HEK293 (cell line): ENCODE measurements around the gene VANGL2.

ENCODE experiments used
- CTCF ChIA-PET: fragments of 350-600 bp; formaldehyde crosslinking; extraction: SDS; loops from one replicate; lab custom pipeline; 2021; ENCODE audit warnings: antibody characterized with exemption; lab: Yijun Ruan, JAX
- POLR2A ChIA-PET: fragments of 300-600 bp; formaldehyde crosslinking; extraction: SDS; loops from one replicate; lab custom pipeline; 2020; ENCODE audit warnings: antibody characterized with exemption, inconsistent platforms; lab: Yijun Ruan, JAX
- H3K27ac ChIP-seq: fragments of 200-500 bp; sonication (Bioruptor generic); 2 replicates; pipeline ENCODE4 v1.5.1; 2014; ENCODE audit warnings: low read depth, low read length, control low read depth, inconsistent platforms; ENCODE audit errors: extremely low read depth
- H3K36me3 ChIP-seq, 2 experiments: fragments of 200-500 bp in 1 of 2; sonication (Bioruptor generic) in 1 of 2; 1 replicate in 1 of 2; 2 replicates in 1 of 2; pipeline ENCODE4 v1.5.1; 2014 to 2017; ENCODE audit warnings: inconsistent platforms in 2 of 2, low read length in 2 of 2; ENCODE audit not compliant: control insufficient read depth in 2 of 2, insufficient read depth in 1 of 2
- H3K4me1 ChIP-seq: fragments of 200-500 bp; sonication (Bioruptor generic); 2 replicates; pipeline ENCODE4 v1.5.1; 2014; ENCODE audit warnings: mild to moderate bottlenecking, low read length, inconsistent platforms; ENCODE audit not compliant: control insufficient read depth, insufficient read depth
- H3K4me3 ChIP-seq: 2 replicates; pipeline ENCODE4 v1.5.1; 2011; ENCODE audit warnings: low read depth, mild to moderate bottlenecking, control low read depth, low read length, moderate library complexity
- H3K9me3 ChIP-seq: fragments of 200-500 bp; sonication (Bioruptor generic); 2 replicates; pipeline ENCODE4 v1.5.1; 2014; ENCODE audit warnings: low read depth, low read length, inconsistent platforms; ENCODE audit not compliant: control insufficient read depth, insufficient read depth
- HOXA7 ChIP-seq: sonication (generic); formaldehyde crosslinking; IDR thresholded peaks from 2 replicates; pipeline ENCODE4 v1.8.1; 2022; ENCODE audit warnings: missing genetic modification reagents, borderline replicate concordance
- KLF16 ChIP-seq: fragments of 450-650 bp; formaldehyde crosslinking; IDR thresholded peaks from 2 replicates; pipeline ENCODE4 v1.5.1; 2017; ENCODE audit warnings: missing biosample characterization, missing genetic modification characterization
- MEIS1 ChIP-seq: sonication (generic); formaldehyde crosslinking; IDR thresholded peaks from 2 replicates; pipeline ENCODE4 v1.8.1; 2022; ENCODE audit warnings: missing genetic modification reagents, mild to moderate bottlenecking, borderline replicate concordance
- PRDM10 ChIP-seq: fragments of 450-650 bp; formaldehyde crosslinking; IDR thresholded peaks from 2 replicates; pipeline ENCODE4 v1.5.1; 2016; ENCODE audit warnings: missing biosample characterization, missing genetic modification characterization
- PRDM4 ChIP-seq: fragments of 450-650 bp; formaldehyde crosslinking; IDR thresholded peaks from 2 replicates; pipeline ENCODE4 v1.5.1; 2017; ENCODE audit warnings: missing biosample characterization, missing genetic modification characterization
- ZBTB10 ChIP-seq: fragments of 450-650 bp; formaldehyde crosslinking; IDR thresholded peaks from 2 replicates; pipeline ENCODE4 v1.5.1; 2016; ENCODE audit warnings: missing biosample characterization, missing genetic modification characterization
- ZBTB17 ChIP-seq: fragments of 450-650 bp; formaldehyde crosslinking; IDR thresholded peaks from 2 replicates; pipeline ENCODE4 v1.5.1; 2016; ENCODE audit warnings: missing biosample characterization, missing genetic modification characterization
- ZBTB26 ChIP-seq: fragments of 450-650 bp; formaldehyde crosslinking; optimal IDR thresholded peaks from 2 replicates; pipeline ENCODE3; 2016; ENCODE audit warnings: missing biosample characterization, mild to moderate bottlenecking, missing genetic modification characterization
- ZFHX2 ChIP-seq: fragments of 450-650 bp; formaldehyde crosslinking; conservative IDR thresholded peaks from 2 replicates; pipeline ENCODE4 v1.5.1; 2016; ENCODE audit warnings: missing biosample characterization, missing genetic modification characterization
- ZNF169 ChIP-seq: fragments of 450-650 bp; formaldehyde crosslinking; IDR thresholded peaks from 2 replicates; pipeline ENCODE4 v1.5.1; 2016; ENCODE audit warnings: missing biosample characterization, missing genetic modification characterization
- ZNF175 ChIP-seq: fragments of 450-650 bp; formaldehyde crosslinking; IDR thresholded peaks from 2 replicates; pipeline ENCODE4 v1.5.1; 2016; ENCODE audit warnings: missing biosample characterization, missing genetic modification characterization
- ZNF2 ChIP-seq: fragments of 450-650 bp; formaldehyde crosslinking; IDR thresholded peaks from 2 replicates; pipeline ENCODE4 v1.5.1; 2016; ENCODE audit warnings: missing biosample characterization, missing genetic modification characterization
- ZNF221 ChIP-seq: fragments of 450-650 bp; formaldehyde crosslinking; IDR thresholded peaks from 2 replicates; pipeline ENCODE4 v1.5.1; 2017; ENCODE audit warnings: missing biosample characterization, missing genetic modification characterization, borderline replicate concordance
- ZNF280C ChIP-seq: fragments of 450-650 bp; formaldehyde crosslinking; IDR thresholded peaks from 2 replicates; pipeline ENCODE4 v1.5.1; 2016; ENCODE audit warnings: missing biosample characterization, missing genetic modification characterization
- ZNF311 ChIP-seq: fragments of 450-650 bp; formaldehyde crosslinking; IDR thresholded peaks from 2 replicates; pipeline ENCODE4 v1.5.1; 2017; ENCODE audit warnings: missing biosample characterization, missing genetic modification characterization, borderline replicate concordance
- ZNF423 ChIP-seq: fragments of 450-650 bp; formaldehyde crosslinking; IDR thresholded peaks from 2 replicates; pipeline ENCODE4 v1.5.1; 2016; ENCODE audit warnings: missing biosample characterization, missing genetic modification characterization
- ZNF521 ChIP-seq: fragments of 450-650 bp; formaldehyde crosslinking; IDR thresholded peaks from 2 replicates; pipeline ENCODE4 v1.5.1; 2017; ENCODE audit warnings: missing biosample characterization, mild to moderate bottlenecking, missing genetic modification characterization
- ZNF560 ChIP-seq: fragments of 450-650 bp; formaldehyde crosslinking; IDR thresholded peaks from 2 replicates; pipeline ENCODE4 v1.5.1; 2017; ENCODE audit warnings: missing biosample characterization, missing genetic modification characterization, borderline replicate concordance
- ZNF776 ChIP-seq: fragments of 450-650 bp; formaldehyde crosslinking; IDR thresholded peaks from 2 replicates; pipeline ENCODE4 v1.5.0; 2017; ENCODE audit warnings: missing biosample characterization, missing genetic modification characterization, borderline replicate concordance
- ZNF792 ChIP-seq: fragments of 450-650 bp; formaldehyde crosslinking; IDR thresholded peaks from 2 replicates; pipeline ENCODE4 v1.5.1; 2016; ENCODE audit warnings: missing biosample characterization, missing genetic modification characterization
- ZSCAN16 ChIP-seq: fragments of 450-650 bp; formaldehyde crosslinking; IDR thresholded peaks from 2 replicates; pipeline ENCODE4 v1.5.1; 2016; ENCODE audit warnings: missing biosample characterization, missing genetic modification characterization

The VANGL2 gene

GRCh38 chr1:160423966-160424365, 23.6 kb downstream of the VANGL2 start:
- no peak for TF ChIP-seq ZFHX2 (tag by site-specific recombination)
- TF ChIP-seq ZNF521 = no peak
- TF ChIP-seq, all 188 proteins: peak for 0
- Histone ChIP-seq H3K36me3 (peaks cover 0 to 84% of the 10 kb centered on the region in 2 experiments; a peak in 1 of 3 replicates), H3K4me3 (no peak overlapping the region), H3K4me1 (no peaks in the 10 kb centered on the region), H3K9me3 (no peaks in the 10 kb centered on the region), H3K27ac (no peak overlapping the region)
- POLR2A ChIA-PET = no interaction called here
- CTCF ChIA-PET = no interaction called here

GRCh38 chr1:160425847-160426246, 25.5 kb downstream of the VANGL2 start:
- Histone ChIP-seq H3K9me3 (no peaks in the 10 kb centered on the region), H3K4me1 (no peaks in the 10 kb centered on the region), H3K36me3 (peaks cover 0 to 65% of the 10 kb centered on the region in 2 experiments; a peak in 1 of 3 replicates), H3K4me3 (no peak overlapping the region), H3K27ac (no peak overlapping the region)
- TF ChIP-seq ZNF175 = no peak
- TF ChIP-seq ZSCAN16 = no peak
- no peak for TF ChIP-seq ZBTB26 (tag by site-specific recombination)
- TF ChIP-seq ZNF776 = no peak
- TF ChIP-seq KLF16 (tag by site-specific recombination) = no peak
- TF ChIP-seq ZBTB17 (tag by site-specific recombination) = no peak
- no peak for TF ChIP-seq ZNF169 (tag by site-specific recombination)
- TF ChIP-seq PRDM10 (tag by site-specific recombination) = no peak
- TF ChIP-seq PRDM4 (tag by site-specific recombination) = no peak
- no peak for TF ChIP-seq ZNF311 (tag by site-specific recombination)
- no peak for TF ChIP-seq ZBTB10
- no peak for TF ChIP-seq ZNF280C (tag by site-specific recombination)
- no peak for TF ChIP-seq ZNF221 (tag by site-specific recombination)
- no peak for TF ChIP-seq HOXA7 (CRISPR knock-in tag)
- TF ChIP-seq ZNF560 (tag by site-specific recombination) = no peak
- no peak for TF ChIP-seq ZNF792 (tag by site-specific recombination)
- TF ChIP-seq ZNF2 (tag by site-specific recombination) = no peak
- TF ChIP-seq MEIS1 (CRISPR knock-in tag) = no peak
- no peak for TF ChIP-seq ZNF423 (tag by site-specific recombination)
- POLR2A ChIA-PET = no interaction called here
- CTCF ChIA-PET = no interaction called here
